Measurements from ENCODE around the gene RHNO1. TPM values are rescaled to one million over a fixed set of nuclear protein-coding genes. Genes with fewer than 3 reads are reported as not detected.

The RHNO1 gene
- total and polyA plus RNA-seq, 2 of the 8 experiments (the other 6 are each of a cell fraction or from before 2014, with no cell fraction given): 55.8 to 56.9 TPM

GRCh38 chr12:2833327-2833726 lies 43.7 kb upstream of the RHNO1 start:
- H3K27me3 ChIP-seq (replicated peaks in 1 of 4; ENCODE audit: control insufficient read depth in 3 of 4, extremely low read depth in 1 of 4, insufficient read depth in 3 of 4, low read length in 3 of 4): no peaks in the 10 kb centered on the region; a peak in 1 of 7 replicates
- H3K4me2 ChIP-seq (ENCODE audit: insufficient read depth in 1 of 2, low read depth in 2 of 2, low read length in 2 of 2): no peak overlapping the region
- H3K4me1 ChIP-seq (replicated peaks in 1 of 4; ENCODE audit: control insufficient read depth in 3 of 4, insufficient read depth in 4 of 4, low read length in 3 of 4): peaks cover 0 to 14% (median 9%) of the 10 kb centered on the region in 4 experiments; a peak in 6 of 7 replicates
- no peak overlapping the region for H2AFZ ChIP-seq (ENCODE audit: low read length)
- no peaks in the 10 kb centered on the region for H3K79me1 ChIP-seq (ENCODE audit: low read depth, low read length)
- H3K4me3 ChIP-seq (ENCODE audit: extremely low read depth in 1 of 4, insufficient read depth in 2 of 4, low read depth in 3 of 4, low read length in 4 of 4): no peak overlapping the region
- H2AK5ac ChIP-seq (ENCODE audit: low read depth, low read length): no peak overlapping the region
- peak overlapping the region; percentile 14; the same call in 1 of the 2 replicates for H4K8ac ChIP-seq (ENCODE audit: extremely low read depth, insufficient read depth, low read length)
- ChIA-PET POLR2A (ENCODE audit: partially characterized antibody) (interaction anchor here (1.0 to 6.3 kb wide), 4 partner anchors 11 to 93 kb away, joined by 4 to 58 read pairs (median 18); no protein-coding TSS in a partner anchor), CTCF (ENCODE audit: partially characterized antibody) (interaction anchor here (1.1 to 6.9 kb wide), 6 partner anchors 9 to 93 kb away, joined by 3 to 52 read pairs (median 5); no protein-coding TSS in a partner anchor)
- no peak overlapping the region for H3K27ac ChIP-seq (ENCODE audit: low read depth, low read length)
- H4K5ac ChIP-seq (ENCODE audit: insufficient read length, low read depth, low read length): no peak overlapping the region
- H3K14ac ChIP-seq (ENCODE audit: insufficient read length): no peak overlapping the region
- H3K56ac ChIP-seq (replicated peaks; ENCODE audit: insufficient read length, low read depth, low read length): no peak overlapping the region
- no peak overlapping the region for H3K18ac ChIP-seq (ENCODE audit: extremely low read depth, low read length)
- no peak overlapping the region for H4K91ac ChIP-seq (replicated peaks; ENCODE audit: insufficient read length, low read length)
- TF ChIP-seq KDM1A (IDR thresholded peaks at IDR 0.05; ENCODE audit: borderline replicate concordance, low read length): no peak
- TF ChIP-seq TAF7 (optimal IDR thresholded peaks at IDR 0.05; ENCODE audit: borderline replicate concordance, low read depth, low read length): no peak
- TF ChIP-seq TAF1 (IDR thresholded peaks at IDR 0.05; ENCODE audit: low read depth, low read length): no peak
- no peak for TF ChIP-seq TEAD4 (IDR thresholded peaks at IDR 0.05; ENCODE audit: low read depth, low read length)
- no peak for TF ChIP-seq USF2 (IDR thresholded peaks at IDR 0.05; ENCODE audit: low read length)
- no peak for TF ChIP-seq SP1 (IDR thresholded peaks at IDR 0.05; ENCODE audit: low read depth, low read length)
- no peak for TF ChIP-seq CHD2 (IDR thresholded peaks at IDR 0.05; ENCODE audit: low read length)
- TF ChIP-seq RXRA (IDR thresholded peaks at IDR 0.05; ENCODE audit: insufficient read depth, low read depth, low read length): no peak
- no peaks in the 10 kb centered on the region for H4K20me1 ChIP-seq (replicated peaks in 1 of 2; ENCODE audit: control insufficient read depth in 1 of 2, insufficient read depth in 2 of 2, low read length in 2 of 2)
- no peaks in the 10 kb centered on the region; the same call in 1 of the 2 replicates for H3K23me2 ChIP-seq (ENCODE audit: low read depth, low read length)
- no peak overlapping the region for H3K23ac ChIP-seq (ENCODE audit: insufficient read length)
- no peak overlapping the region for H2BK5ac ChIP-seq (ENCODE audit: low read depth, low read length)
- H2BK12ac ChIP-seq (ENCODE audit: low read depth, low read length): no peak overlapping the region
- H3K79me2 ChIP-seq (ENCODE audit: control insufficient read depth in 1 of 2, insufficient read depth in 2 of 2, low read length in 2 of 2): no peaks in the 10 kb centered on the region
- no peak for DNase-seq (ENCODE audit: low read depth in 1 of 2, low spot score in 2 of 2)
- H3K4ac ChIP-seq (replicated peaks; ENCODE audit: insufficient read length, low read depth, low read length): no peak overlapping the region
- no peak overlapping the region for H2BK20ac ChIP-seq (ENCODE audit: low read length)
- FAIRE-seq: no peak
- H3K36me3 ChIP-seq (ENCODE audit: control insufficient read depth in 2 of 4, insufficient read depth in 4 of 4, low read length in 3 of 4): no peaks in the 10 kb centered on the region; a peak in 2 of 8 replicates
- no peak overlapping the region for H2BK15ac ChIP-seq (ENCODE audit: low read length)
- no peak overlapping the region for H3K9ac ChIP-seq (replicated peaks in 1 of 4; ENCODE audit: extremely low read depth in 1 of 4, low read depth in 3 of 4, low read length in 3 of 4)
- 85% methylated on average over 5 of the region's 5 CpGs; no CpG with 5 or more reads in 1 of the 2 experiments for WGBS, 2 experiments (ENCODE audit: extremely low coverage in 1 of 2, insufficient coverage in 1 of 2, insufficient read length in 1 of 2, insufficient replicate concordance in 2 of 2, low coverage in 1 of 2, low lambda C conversion rate in 2 of 2, missing lambda C conversion rate in 1 of 2)
- no peaks in the 10 kb centered on the region for H3K9me3 ChIP-seq (ENCODE audit: insufficient read depth in 2 of 2, low read depth in 1 of 2, low read length in 1 of 2)
- no peak overlapping the region for H2BK120ac ChIP-seq (replicated peaks; ENCODE audit: low read depth, low read length)
